Measurements from ENCODE around the gene SENP2. TPM values are rescaled to one million over a fixed set of nuclear protein-coding genes. Genes with fewer than 3 reads are reported as not detected.

SENP2 gene
- polyA plus RNA-seq, 1 donor, result 35.3 TPM

Other genes with a start within 250 kb of the SENP2 start
- gene MAP3K13, start 223.2 kb upstream of the SENP2 start, polyA plus RNA-seq (ENCODE audit: insufficient read length), result 14.0 TPM
- gene TMEM41A, start 87.3 kb upstream of the SENP2 start, polyA plus RNA-seq (ENCODE audit: insufficient read length), result 18.3 TPM
- gene LIPH, start 33.7 kb upstream of the SENP2 start, polyA plus RNA-seq (ENCODE audit: insufficient read length), result 0.25 TPM
- gene IGF2BP2, start 238.7 kb downstream of the SENP2 start, polyA plus RNA-seq (ENCODE audit: insufficient read length), result 41.6 TPM

Measured in hindlimb muscle (tissue), 1 donor.